NCI-H82 treated with DMSO at 0.1 percent for 48 hours (cell line): ENCODE measurements around the gene IMPDH2.

Experiments
- DNase-seq: peaks from one replicate; lab custom pipeline; 2025; ENCODE audit not compliant: unreplicated experiment; lab: John Stamatoyannopoulos, UW

IMPDH2 gene

DNA sequence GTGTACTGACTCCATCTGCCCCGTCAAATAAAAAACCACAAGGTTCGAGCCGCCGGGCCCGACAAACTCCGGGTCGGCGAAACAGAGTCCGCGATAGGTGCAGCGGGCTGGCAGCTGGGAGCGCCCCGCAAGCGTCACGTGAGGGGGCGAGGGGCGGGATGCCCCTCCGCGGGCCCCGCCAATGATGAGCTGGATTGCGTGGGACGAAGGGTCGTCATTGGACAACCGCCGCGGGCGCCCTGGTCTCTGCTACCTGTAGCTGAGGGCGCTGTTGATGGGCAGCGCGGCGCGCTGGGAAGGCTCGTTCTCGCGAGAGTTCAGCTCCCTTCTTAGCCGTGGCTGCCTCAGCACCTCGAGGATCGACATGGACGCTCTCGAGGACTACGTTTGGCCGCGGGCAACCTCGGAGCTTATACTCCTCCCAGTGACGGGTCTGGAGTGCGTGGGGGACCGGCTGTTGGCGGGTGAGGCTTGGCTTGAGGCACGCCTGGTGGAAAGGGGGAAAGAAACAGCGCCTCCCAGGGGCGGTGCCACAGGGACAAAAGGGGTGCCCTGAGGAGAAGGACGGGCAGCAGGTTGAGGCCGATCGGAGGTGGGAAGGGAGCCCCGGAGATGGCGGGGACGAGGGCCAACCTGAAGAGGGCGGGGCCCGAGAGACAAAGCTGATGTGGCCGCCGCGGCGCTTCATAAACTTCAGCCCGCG, 22.0 kb downstream of the IMPDH2 start, which contains the start of gene WDR6:
WDR6 (plus strand) TSS at position 324 of the 703 bp plus-strand sequence; CDS start at position 365, 41 bp downstream.
- peak; percentile 88 for DNase-seq

- DNase-seq, result no peak
Observed at GRCh38 chr3:49006408-49007067, 22.7 kb downstream of the IMPDH2 start.

GRCh38 chr3:49005998-49006397, 23.2 kb downstream of the IMPDH2 start:
- no peak for DNase-seq

DNA sequence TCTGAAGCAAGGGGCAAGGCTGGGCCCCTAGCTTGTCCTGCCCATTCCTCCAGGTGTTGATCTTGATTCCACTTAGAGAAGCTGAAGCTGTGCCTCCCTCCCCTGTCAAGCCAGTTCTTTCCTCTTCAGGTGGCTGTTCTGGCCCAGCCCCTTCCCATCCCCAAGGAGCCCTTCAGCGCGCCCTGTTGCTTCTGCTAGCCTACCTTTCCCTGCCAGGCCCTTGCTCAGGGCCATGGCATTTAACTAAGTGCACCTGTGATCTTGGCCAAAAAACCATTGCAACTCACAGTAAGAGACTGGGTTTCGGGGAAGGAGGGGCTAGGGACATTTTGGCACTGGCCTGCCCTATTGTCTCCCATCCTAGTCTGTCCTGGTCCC, 23.9 kb downstream of the IMPDH2 start:
- no peak for DNase-seq

- no peak for DNase-seq
Observed at GRCh38 chr3:49004352-49005302, 24.6 kb downstream of the IMPDH2 start.

DNA sequence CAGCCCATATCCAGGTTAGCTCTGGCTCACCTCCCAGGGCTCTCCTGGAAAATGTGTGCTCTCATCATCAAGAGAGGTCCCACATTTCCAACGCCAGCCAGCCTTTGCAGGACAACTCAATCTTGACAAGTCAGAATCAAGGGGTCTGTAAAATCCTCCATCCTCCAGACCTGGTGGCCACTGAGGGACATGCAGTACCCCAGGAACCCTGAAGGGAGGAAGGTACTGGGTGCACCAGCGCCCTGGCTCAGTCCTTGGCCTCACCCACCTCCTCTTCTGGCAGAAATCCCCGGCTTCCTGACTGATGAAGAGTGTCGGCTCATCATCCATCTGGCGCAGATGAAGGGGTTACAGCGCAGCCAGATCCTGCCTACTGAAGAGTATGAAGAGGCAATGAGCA, 28.0 kb downstream of the IMPDH2 start:
- DNase-seq, result no peak

DNA sequence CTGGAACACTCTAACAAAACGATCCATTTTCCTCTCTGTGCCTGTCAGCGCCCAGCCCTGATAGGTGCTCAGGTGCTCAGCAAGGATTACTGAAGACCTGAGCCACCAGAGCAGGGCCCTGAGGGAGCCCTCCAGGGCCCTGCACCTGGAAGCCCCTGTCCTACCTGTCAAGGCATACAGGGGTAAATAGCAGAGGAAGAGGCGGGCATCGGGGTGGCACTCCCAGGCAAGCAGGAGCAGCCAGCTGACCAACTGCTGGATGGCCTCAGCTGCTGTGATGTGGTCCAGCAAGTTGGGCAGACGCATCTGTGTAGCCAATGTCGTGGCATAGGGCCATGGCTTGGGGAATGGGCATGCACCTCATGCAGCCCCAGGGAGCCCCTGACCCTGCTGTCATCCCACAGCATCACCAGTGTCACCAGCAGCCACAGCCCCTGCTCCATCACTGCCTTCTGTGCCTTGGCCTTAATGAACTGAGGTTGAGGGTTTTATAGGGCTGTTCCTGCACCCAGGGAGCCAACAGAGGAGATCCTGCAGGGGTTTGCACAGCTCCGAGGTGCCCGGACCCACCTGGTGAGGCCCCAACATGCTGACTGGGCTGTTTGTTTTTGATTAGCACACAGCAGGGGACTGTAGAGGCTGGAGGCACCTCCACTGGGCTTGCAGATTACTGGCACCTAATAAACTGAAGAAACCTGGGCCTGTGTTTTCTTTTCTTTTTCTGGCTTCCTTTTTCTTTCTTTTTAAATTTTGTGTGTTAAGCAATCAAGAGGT, 29.9 kb downstream of the IMPDH2 start:
- DNase-seq, result no peak

DNA sequence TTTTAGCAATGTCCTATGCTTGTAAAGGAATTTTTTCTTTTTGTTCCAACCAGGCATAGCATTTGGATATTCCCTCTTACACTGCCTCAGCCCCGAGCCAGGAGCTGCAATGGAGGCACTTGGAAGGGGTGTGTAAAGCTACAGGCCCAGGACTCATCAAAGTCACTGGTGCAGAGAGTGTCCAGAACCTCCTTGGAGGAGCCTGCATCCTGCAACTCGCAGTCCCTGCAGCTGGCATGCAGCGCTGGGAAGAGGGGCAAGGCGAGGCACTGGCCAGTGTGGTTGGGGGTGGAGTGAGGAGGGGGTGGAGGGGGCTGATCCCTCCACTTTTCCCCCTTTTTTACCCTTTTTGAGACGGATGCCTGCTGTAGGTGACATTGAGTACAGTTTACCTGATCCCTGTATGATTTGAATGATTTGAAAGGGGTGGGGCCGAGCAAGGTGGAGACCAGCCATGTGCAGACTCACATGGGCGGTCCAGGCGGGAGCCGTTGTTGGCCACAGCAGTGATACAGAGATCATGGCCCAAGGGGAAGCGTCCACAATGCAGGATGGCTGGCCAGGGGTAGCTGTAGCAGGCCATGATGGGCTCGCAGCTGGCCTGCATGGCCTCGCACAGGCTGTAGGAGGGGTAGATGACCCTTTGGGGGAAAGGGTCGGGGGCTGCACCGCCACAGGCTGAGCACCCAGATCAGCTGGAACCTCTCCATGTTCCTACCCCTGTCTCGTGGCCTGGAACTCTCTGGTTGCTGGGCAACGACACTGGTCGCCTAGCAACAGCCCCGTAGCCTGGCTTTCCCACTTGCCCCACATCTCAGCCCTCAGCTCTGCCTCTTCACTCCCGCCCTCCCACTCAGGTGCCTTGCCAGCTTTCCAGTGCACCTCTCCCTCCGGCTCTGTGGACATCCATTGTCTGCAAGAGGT, 31.2 kb downstream of the IMPDH2 start:
- DNase-seq, result no peak

DNA sequence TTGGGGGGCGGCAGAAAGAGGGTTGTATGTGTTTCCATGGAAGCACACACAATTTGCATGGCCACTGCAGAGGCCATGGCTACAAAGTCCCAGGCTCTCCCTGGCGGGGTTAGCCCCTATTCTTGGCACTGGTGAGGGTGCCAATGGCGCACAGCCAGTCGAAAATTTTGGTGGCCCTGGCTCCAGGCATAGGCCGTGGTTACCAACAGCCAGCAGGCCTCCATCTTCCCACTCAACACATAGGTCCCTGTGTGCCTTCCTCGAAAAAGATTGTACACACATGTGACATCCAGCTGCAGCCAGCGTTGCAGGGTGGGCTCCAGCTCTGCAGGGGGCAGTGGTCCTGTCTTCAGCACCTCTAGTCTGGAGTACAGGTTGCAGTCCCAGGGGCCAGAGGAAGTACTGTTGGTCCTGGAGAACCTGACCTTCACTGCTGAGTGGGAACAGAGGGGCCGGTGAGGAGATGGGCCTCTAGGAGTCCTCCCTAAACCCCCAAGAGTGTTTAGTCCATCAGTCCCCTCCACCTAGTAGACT, 32.0 kb downstream of the IMPDH2 start:
- no peak for DNase-seq

- no peak for DNase-seq
Observed at GRCh38 chr3:48996640-48997039, 32.6 kb downstream of the IMPDH2 start.

GRCh38 chr3:48993834-48994233, 35.4 kb downstream of the IMPDH2 start:
- no peak for DNase-seq

DNA sequence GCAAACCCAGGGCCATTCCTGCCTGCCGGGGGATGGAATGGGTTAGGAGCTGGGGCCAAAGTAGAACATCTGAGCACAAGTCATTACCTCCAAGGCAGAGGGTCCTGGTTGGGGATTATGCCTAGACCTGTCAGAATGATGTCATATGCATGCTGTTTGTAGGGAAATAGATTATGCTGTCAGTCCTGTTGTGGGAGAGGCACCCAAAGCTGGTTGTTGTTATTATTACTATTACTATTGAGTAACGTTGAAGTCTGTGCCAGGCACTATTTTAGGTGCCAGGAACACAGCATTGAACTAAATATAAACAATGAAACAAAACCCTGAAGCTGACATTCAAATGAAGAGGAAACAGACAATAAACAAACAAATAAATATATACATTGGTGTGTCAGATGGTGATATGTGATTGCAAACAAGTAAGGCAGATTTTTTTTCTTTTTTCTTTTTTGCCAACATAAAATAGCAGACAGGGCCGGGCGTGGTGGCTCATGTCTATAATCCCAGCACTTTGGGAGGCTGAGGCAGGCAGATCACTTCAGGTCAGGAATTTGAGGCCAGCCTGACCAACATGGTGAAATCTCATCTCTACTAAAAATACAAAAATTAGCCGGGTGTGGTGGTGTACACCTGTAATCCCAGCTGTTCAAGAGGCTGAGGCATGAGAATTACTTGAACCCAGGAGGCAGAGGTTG, 37.2 kb downstream of the IMPDH2 start:
- DNase-seq, result no peak

- no peak for DNase-seq
Observed at GRCh38 chr3:48990636-48991469, 38.3 kb downstream of the IMPDH2 start.

DNA sequence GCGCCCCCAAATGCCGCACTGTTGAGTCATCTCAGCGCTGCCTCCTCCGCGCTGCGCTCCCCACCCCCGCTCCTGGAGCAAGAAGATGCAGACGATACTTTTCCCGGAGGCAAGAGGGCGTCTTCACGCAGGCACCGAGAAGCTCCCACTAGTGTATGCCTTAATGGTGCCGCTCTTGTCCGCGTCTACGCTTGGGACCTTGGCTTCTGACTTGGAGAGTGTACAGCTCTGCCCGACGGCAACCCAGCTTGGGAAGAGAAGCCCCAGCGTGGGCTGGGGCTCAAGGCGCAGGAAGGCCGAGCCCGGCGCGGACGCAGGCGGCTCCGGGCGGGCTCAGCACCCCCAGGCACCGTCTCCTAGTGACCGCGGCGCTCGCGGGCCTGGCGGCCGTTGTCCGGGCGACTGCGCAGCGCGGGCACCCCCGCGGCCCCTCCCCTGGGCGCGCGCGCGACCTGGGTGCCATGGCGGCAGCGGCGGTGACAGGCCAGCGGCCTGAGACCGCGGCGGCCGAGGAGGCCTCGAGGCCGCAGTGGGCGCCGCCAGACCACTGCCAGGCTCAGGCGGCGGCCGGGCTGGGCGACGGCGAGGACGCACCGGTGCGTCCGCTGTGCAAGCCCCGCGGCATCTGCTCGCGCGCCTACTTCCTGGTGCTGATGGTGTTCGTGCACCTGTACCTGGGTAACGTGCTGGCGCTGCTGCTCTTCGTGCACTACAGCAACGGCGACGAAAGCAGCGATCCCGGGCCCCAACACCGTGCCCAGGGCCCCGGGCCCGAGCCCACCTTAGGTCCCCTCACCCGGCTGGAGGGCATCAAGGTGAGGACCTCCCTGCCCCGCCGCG, 39.2 kb downstream of the IMPDH2 start, which contains the start of gene P4HTM:
P4HTM (plus strand) TSS at position 446 of the 840 bp plus-strand sequence; CDS start at position 462, 16 bp downstream.
- peak; percentile 5 for DNase-seq

DNA sequence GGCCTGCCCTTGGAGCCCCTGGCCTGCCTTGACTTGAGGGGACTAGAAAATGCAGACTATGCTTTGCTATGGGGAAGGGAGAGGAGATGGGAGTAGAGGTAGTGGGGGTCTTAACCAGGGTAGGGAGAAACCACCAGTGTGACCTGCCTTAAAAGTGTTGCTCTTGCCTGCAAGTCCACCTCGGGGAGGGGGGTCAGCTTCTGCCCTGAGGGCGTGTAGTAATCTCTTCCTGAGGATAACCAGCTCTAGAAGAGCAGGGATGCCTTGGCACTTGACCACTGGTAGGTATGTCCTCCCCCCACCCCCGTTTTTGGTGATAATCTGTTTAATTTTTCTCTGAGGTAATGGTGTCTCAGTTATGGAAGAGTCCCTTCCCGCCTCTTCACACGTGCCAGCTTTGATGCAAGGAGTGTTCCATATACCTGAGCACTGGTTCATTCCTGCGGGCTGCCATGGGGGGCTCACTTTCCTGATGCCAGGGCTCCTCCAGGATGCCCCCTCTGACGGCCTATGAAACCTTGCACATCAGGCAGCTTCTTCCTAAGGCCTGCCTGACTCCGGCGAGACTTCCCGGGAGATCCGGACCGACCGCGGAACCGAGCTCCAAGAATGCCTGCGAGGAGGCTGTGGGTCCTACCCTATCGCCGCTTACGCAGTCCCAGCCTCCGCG, 39.9 kb downstream of the IMPDH2 start:
- DNase-seq, result no peak

DNA sequence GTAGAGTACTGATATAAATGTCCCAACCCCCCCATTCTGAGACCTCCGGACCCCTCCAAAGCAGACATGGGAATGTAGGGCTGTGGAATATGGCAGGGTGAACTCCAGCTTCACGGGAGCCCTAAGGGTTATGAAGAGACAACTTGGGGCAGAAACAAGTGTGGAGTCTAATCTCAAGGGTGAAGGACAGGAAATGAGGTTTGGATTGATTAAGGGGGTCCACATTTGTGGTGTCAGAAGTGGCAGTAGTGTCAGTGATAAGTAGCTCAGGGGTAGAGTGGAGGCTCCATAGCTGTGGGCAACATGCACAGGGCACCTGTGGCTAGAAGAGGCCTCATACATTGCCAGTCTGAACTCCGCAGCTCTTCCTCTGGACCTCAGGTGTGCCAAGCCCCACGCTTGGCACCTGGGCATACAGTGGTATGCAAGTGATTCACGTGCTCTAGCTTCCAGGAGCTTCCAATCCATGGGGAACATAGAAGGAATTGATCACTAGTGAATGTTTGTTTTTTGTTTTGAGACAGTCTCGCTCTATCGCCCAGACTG, 43.3 kb downstream of the IMPDH2 start:
- no peak for DNase-seq
